Measurements from ENCODE around the gene ABLIM2.

ABLIM2 gene

GRCh38 chr4:7917669-7918068 lies 240.9 kb downstream of the ABLIM2 start:
- no peak for DNase-seq

- no peak for DNase-seq
Observed at GRCh38 chr4:7915875-7916242, 242.8 kb downstream of the ABLIM2 start.
